Body of pancreas (tissue), 4 donors: Measurements from ENCODE around the gene SSR1. TPM values are rescaled to one million over a fixed set of nuclear protein-coding genes. Genes with fewer than 3 reads are reported as not detected.

ENCODE experiments used
- ATAC-seq: fragments of 150-250 bp; one replicate; pipeline ENCODE4 v1.9.1; 2016
- DNase-seq, 4 donors: peaks; one replicate each; pipeline ENCODE4 v3.0.0-alpha.2; 2019
- H3K27ac ChIP-seq, 4 donors: fragments of 200-600 bp; sonication (generic); 1 replicate in 3 of 4; 2 replicates in 1 of 4; pipeline versions ENCODE4 v1.5.1 to v1.6.1; 2016 to 2019; ENCODE audit warnings: mild to moderate bottlenecking in 1 of 4, mixed read lengths in 1 of 4, moderate library complexity in 1 of 4
- H3K27me3 ChIP-seq, 2 donors: fragments of 200-600 bp; sonication (generic); one replicate each; pipeline ENCODE4 v1.6.0; 2016; ENCODE audit warnings: mild to moderate bottlenecking in 1 of 2
- H3K36me3 ChIP-seq, 2 donors: fragments of 200-600 bp; sonication (generic); replicated peaks in 1 of 2; 2 replicates each; pipeline ENCODE4 v1.5.1; 2016; ENCODE audit warnings: low read depth in 2 of 2; ENCODE audit not compliant: insufficient read depth in 1 of 2
- H3K4me1 ChIP-seq: fragments of 200-600 bp; sonication (generic); one replicate; pipeline ENCODE4 v1.6.0; 2016
- H3K4me3 ChIP-seq, 2 donors: fragments of 200-600 bp; sonication (generic); 1 replicate in 1 of 2; 2 replicates in 1 of 2; pipeline ENCODE4 v1.5.1; 2016 to 2019
- H3K9me3 ChIP-seq, 3 donors: fragments of 200-600 bp; sonication (generic); 1 replicate in 2 of 3; 2 replicates in 1 of 3; pipeline ENCODE4 v1.5.1; 2016
- CTCF ChIP-seq, 7 experiments: fragments of 450-650 bp in 4 of 7; fragments of 200-600 bp in 3 of 7; sonication (generic) in 3 of 7; IDR thresholded peaks; one replicate each; pipeline ENCODE4 v1.5.1; 2016 to 2019; ENCODE audit warnings: antibody characterized with exemption in 7 of 7
- POLR2A ChIP-seq, 3 donors: fragments of 450-650 bp; IDR thresholded peaks; one replicate each; pipeline ENCODE4 v1.6.1; 2016; ENCODE audit warnings: antibody characterized with exemption in 3 of 3, mild to moderate bottlenecking in 2 of 3
- WGBS, 2 donors: methylation state at CpG; one replicate each; pipeline ENCODE4 v1.1.5; 2017; 5-methylcytosine and 5-hydroxymethylcytosine counted together
- intact Hi-C: fragments of 100-400 bp; cut with DNase I; formaldehyde crosslinking; loops from one replicate; pipeline ENCODE4 v1.15.1; 2023
- total RNA-seq, 2 donors: library from RNA; depleted of rRNA; stranded (reverse); fragments of >200 nt; gene quantifications; one replicate each; pipeline ENCODE4 v1.1.0, GENCODE V29; 2016

SSR1 gene
- total RNA-seq, 2 donors from 2014 or later, result 50.1 TPM

- intact Hi-C loops, result no loop called here
- no peaks in the 10 kb centered on the region for H3K9me3 ChIP-seq
- ATAC-seq (peak; percentile 63), DNase-seq (peak; percentile 78 to 89 (median 86))
- H3K36me3 ChIP-seq, result peaks cover under 1 to 9% of the 10 kb centered on the region in 2 donors
- H3K4me3 ChIP-seq, result no peak overlapping the region
- TF ChIP-seq POLR2A (IDR thresholded peaks at IDR 0.05), result peak in 2 of 3 donors; percentile 52 to 67
- no peak for TF ChIP-seq CTCF (IDR thresholded peaks at IDR 0.05)
- WGBS, 2 donors, result 18 to 26% methylated on average over 9 of the region's 9 CpGs
- H3K4me1 ChIP-seq, result peaks cover 72% of the 10 kb centered on the region
- peak overlapping the region; percentile 81 to 93 (median 90) for H3K27ac ChIP-seq
- no peaks in the 10 kb centered on the region for H3K27me3 ChIP-seq
Measured at GRCh38 chr6:7235712-7236305, 77.2 kb downstream of the SSR1 start.

GRCh38 chr6:7234547-7234946 is 78.5 kb downstream of the SSR1 start:
- TF ChIP-seq CTCF (IDR thresholded peaks at IDR 0.05), result no peak
- no peak for TF ChIP-seq POLR2A (IDR thresholded peaks at IDR 0.05)
- H3K4me3 ChIP-seq, result no peak overlapping the region
- ATAC-seq (no peak), DNase-seq (no peak)
- WGBS, 2 donors, result 97 to 100% methylated on average over 1 to 3 of the region's 3 CpGs
- no peaks in the 10 kb centered on the region for H3K9me3 ChIP-seq
- H3K27ac ChIP-seq, result peak overlapping the region; percentile 81 to 93 (median 90)
- intact Hi-C loops, result no loop called here
- peaks cover 11 to 19% of the 10 kb centered on the region in 2 donors for H3K36me3 ChIP-seq
- H3K4me1 ChIP-seq, result peaks cover 59% of the 10 kb centered on the region
- H3K27me3 ChIP-seq, result no peaks in the 10 kb centered on the region

GRCh38 chr6:7232351-7232750 is 80.6 kb downstream of the SSR1 start:
- intact Hi-C loops, result no loop called here

GRCh38 chr6:7230956-7231713 is 81.9 kb downstream of the SSR1 start:
- Histone ChIP-seq H3K27ac (no peak overlapping the region), H3K4me3 (no peak overlapping the region), H3K4me1 (peaks cover 26% of the 10 kb centered on the region), H3K9me3 (no peaks in the 10 kb centered on the region), H3K36me3 (peaks cover 19 to 24% of the 10 kb centered on the region in 2 donors), H3K27me3 (no peaks in the 10 kb centered on the region)
- intact Hi-C loops, result no loop called here
- WGBS, 2 donors, result 95 to 98% methylated on average over 21 to 30 of the region's 37 CpGs
- TF ChIP-seq POLR2A (IDR thresholded peaks at IDR 0.05) (no peak), CTCF (IDR thresholded peaks at IDR 0.05) (no peak)
- DNase-seq, result no peak
- ATAC-seq, result no peak

More at GRCh38 chr6:7232351-7232750, 80.6 kb downstream of the SSR1 start:
- Histone ChIP-seq H3K9me3 (no peaks in the 10 kb centered on the region), H3K4me3 (no peak overlapping the region), H3K36me3 (peaks cover 18 to 19% of the 10 kb centered on the region in 2 donors), H3K4me1 (peaks cover 38% of the 10 kb centered on the region), H3K27ac (no peak overlapping the region), H3K27me3 (no peaks in the 10 kb centered on the region)
- DNase-seq (peak in 1 of 4 donors; percentile 36), ATAC-seq (no peak)
- WGBS, 2 donors, result 91 to 93% methylated on average over 2 of the region's 2 CpGs
- no peak for TF ChIP-seq CTCF (IDR thresholded peaks at IDR 0.05)
- no peak for TF ChIP-seq POLR2A (IDR thresholded peaks at IDR 0.05)
